HG03066 (cell line): Measurements from ENCODE around the gene PEX16.

Experiments used
- ATAC-seq: cut with Tn5 transposase; IDR thresholded peaks from one replicate; pipeline ENCODE4 v1.9.1; 2021; ENCODE audit warnings: low read depth; ENCODE audit not compliant: unreplicated experiment

PEX16 gene

GRCh38 chr11:45932217-45932616 lies 14.5 kb upstream of the PEX16 start:
- ATAC-seq = no peak

- no peak for ATAC-seq
Observed at GRCh38 chr11:45931739-45932138, 14.1 kb upstream of the PEX16 start.

GRCh38 chr11:45930951-45931570 lies 13.4 kb upstream of the PEX16 start:
- no peak for ATAC-seq

GRCh38 chr11:45930031-45930794 lies 12.5 kb upstream of the PEX16 start:
- ATAC-seq = peak; percentile 91

GRCh38 chr11:45929486-45930030 lies 11.9 kb upstream of the PEX16 start:
- no peak for ATAC-seq

GRCh38 chr11:45928535-45929215 lies 11.0 kb upstream of the PEX16 start:
- ATAC-seq = no peak

- ATAC-seq = no peak
Observed at GRCh38 chr11:45927684-45928413, 10.2 kb upstream of the PEX16 start.

GRCh38 chr11:45927332-45927683 lies 9.6 kb upstream of the PEX16 start:
- no peak for ATAC-seq

- no peak for ATAC-seq
Observed at GRCh38 chr11:45926536-45927331, 9.1 kb upstream of the PEX16 start.

- ATAC-seq = no peak
Observed at GRCh38 chr11:45926001-45926401, 8.3 kb upstream of the PEX16 start.

GRCh38 chr11:45925550-45925949 lies 7.9 kb upstream of the PEX16 start:
- no peak for ATAC-seq

- ATAC-seq = no peak
Observed at GRCh38 chr11:45924927-45925326, 7.2 kb upstream of the PEX16 start.

GRCh38 chr11:45924036-45924915 lies 6.6 kb upstream of the PEX16 start:
- ATAC-seq = no peak

GRCh38 chr11:45922425-45923082 lies 4.9 kb upstream of the PEX16 start, which contains the start of gene LARGE2:
Gene LARGE2 (plus strand): TSS chr11:45922656. CDS start chr11:45922883, 227 bp downstream.
- ATAC-seq = no peak

GRCh38 chr11:45921561-45922424 lies 4.1 kb upstream of the PEX16 start:
- ATAC-seq = no peak

GRCh38 chr11:45920531-45921477 lies 3.1 kb upstream of the PEX16 start:
- ATAC-seq = no peak
